HG03565 (cell line): ENCODE measurements around the gene RAB20.
"Not testable (repeated sequence)": the region's sequence is repeated elsewhere in the genome, so short reads cannot be mapped to it uniquely, and the experiment has no call there.

Experiments
- ATAC-seq: cut with Tn5 transposase; IDR thresholded peaks from one replicate; pipeline ENCODE4 v1.9.1; 2021; ENCODE audit warnings: mild to moderate bottlenecking, moderate library complexity; ENCODE audit not compliant: unreplicated experiment

RAB20 gene, protein sequence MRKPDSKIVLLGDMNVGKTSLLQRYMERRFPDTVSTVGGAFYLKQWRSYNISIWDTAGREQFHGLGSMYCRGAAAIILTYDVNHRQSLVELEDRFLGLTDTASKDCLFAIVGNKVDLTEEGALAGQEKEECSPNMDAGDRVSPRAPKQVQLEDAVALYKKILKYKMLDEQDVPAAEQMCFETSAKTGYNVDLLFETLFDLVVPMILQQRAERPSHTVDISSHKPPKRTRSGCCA

DNA sequence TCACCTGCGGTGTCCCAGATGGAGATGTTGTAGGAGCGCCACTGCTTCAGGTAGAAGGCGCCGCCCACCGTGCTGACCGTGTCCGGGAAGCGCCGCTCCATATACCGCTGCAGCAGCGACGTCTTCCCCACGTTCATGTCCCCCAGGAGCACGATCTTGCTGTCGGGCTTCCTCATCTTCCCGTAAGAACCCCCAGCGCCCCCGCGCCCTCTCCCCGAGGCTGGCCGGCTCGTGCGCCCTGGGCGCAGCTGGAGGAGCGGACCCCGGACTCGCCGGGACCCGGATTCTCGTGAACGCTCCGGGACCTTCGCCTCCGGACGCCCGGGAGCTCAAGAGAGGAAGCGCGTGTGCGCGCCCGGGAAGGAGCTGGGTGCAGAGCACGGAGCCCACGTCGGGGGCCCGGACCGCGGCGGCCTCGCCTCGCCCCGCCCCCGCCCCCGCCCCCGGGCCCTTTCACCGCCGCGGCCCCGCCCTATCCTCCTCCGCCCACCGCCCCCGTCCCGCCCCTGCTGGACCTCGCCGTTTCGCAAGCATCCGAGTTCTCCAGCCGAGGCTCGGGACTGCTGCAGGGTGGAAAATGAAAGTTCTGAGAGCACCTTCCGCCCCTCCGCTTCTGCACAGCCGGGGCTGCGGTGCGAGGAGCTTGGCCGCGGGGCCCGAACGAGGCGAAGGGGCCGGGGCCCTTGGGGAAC is at the start of gene RAB20:
RAB20 (minus strand) TSS at position 379 of the 692 bp plus-strand sequence; CDS start at position 176, 203 bp downstream.
- peak; percentile 57 for ATAC-seq

DNA sequence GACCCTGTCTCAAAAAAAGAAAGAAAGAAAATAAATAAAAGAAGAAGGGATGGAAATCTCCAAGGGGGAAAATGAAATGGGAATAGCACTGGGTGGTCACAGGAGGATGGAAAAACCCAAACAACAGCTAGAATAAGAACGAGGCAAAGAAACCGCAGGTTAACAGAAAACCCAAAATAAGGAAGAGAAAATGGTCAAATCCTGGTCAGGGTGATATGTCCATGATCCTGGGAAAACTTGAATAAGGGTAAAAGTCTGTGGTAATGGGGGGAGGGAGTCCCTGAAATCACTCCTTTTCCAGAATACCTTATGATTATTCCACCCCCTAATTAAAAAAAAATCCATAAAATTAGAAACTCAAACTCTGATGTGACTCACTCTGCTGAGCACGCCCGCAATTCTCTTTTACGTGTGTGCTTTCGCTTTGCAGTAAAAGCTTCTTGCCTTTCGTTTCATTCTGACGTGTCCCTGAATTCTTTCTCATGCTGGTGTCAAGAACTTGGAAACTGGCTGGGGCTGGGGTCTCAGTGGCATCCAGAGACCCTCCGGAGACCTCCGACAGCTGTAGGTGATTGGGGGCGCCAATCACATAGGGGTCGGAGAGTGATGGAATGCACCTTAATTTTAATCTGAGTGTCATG is 49.6 kb upstream of the RAB20 start:
- ATAC-seq, result peak; percentile 44

DNA sequence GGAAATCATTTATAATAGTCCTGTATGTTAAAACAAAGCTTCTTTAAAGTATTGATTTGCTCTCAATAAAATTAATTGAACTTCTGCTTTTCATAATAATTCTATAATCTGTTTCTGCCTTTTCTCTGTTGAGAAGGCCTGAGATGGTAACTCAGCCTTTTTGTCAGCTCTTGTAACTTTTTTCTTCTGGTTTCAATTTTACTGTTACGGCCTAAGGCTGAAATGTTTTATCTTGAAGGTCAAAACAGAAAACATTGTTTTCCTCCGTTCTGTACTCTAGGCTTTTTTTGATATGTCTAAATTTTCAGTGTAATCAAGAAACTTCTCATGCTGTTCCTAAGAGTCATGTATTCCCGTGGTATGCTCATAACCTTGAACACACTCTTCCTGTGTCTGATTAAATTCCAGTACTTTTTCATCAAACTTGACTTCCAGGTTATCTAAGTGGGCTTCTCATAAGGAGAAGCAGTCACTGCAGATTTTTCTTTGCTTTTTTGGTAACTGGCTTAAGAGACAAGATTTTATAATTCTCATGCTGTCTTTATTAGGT is 46.2 kb upstream of the RAB20 start:
- ATAC-seq, result peak; percentile 32

DNA sequence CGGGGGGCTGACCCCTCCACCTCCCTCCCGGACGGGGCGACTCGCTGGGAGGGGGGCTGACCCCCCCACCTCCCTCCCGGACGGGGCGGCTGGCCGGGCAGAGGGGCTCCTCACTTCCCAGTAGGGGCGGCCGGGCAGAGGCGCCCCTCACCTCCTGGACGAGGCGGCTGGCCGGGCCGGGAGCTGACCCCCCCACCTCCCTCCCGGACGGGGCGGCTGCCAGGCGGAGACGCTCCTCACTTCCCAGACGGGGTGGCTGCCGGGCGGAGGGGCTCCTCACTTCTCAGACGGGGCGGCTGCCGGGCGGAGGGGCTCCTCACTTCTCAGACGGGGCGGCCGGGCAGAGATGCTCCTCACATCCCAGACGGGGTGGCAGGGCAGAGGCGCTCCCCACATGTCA is 44.8 kb upstream of the RAB20 start:
- ATAC-seq, result not testable (repeated sequence)

DNA sequence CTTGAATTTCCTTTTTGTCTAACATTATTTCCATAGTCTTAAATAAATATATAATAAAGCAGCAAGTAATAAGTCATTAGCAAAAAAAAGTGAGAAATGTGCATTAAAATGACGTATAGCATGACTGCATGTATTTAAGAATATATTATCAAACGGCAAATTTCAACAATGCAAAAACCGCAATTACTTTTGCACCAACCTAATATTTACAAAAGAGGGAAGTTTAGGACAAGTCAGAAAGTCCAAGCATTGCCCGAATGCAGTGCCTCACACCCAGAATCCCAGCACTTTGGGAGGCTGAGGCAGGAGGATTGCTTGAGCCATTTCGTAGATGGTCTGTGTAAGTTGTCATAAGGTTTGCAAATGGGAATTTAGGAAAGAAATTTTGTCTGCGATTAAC is 43.6 kb upstream of the RAB20 start:
- ATAC-seq, result no peak

DNA sequence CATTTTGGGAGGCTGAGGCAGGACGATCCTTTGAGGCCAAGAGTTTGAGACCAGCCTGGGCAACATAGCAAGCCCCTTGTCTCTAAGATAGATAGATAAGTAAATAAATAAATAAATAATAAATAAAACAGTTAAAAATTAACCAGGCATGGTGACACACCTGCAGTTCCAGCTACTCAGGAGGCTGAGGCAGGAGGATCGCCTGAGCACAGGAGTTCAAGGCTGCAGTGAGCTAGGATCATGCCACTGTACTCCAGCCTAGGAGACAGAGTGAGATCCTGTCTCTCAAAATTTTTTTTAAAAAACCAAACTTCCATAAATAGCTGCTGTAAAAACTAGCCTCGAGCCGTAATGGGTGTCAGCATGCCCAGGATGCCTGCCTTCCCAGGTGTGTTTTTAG is 39.5 kb upstream of the RAB20 start:
- ATAC-seq, result no peak

DNA sequence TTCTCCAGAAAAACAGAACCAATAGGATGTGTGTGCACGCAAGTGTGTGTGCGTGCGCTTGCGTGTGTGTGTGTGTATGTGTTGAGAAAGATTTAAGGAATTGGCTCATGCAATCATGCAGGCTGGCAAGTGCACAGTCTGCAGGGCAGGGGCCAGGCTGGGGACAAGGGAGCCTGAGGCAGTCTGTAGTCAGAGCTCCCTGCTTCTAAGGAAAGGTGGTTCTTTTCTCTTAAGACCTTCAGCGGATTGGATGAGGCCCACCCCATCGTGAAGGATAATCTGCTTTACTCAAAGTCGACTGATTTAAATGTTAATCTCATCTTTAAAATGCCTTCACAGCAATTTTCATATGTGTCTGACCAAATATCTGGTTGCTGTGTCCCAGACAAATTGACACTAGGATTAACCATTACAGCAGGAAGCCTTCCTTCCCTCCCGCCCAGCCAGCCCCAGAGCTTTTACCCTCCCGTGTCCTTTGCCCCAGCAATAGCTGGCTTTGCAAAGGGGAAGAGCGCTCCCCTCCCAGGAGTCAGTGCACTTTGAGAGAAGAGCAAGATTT is 38.8 kb upstream of the RAB20 start:
- no peak for ATAC-seq

DNA sequence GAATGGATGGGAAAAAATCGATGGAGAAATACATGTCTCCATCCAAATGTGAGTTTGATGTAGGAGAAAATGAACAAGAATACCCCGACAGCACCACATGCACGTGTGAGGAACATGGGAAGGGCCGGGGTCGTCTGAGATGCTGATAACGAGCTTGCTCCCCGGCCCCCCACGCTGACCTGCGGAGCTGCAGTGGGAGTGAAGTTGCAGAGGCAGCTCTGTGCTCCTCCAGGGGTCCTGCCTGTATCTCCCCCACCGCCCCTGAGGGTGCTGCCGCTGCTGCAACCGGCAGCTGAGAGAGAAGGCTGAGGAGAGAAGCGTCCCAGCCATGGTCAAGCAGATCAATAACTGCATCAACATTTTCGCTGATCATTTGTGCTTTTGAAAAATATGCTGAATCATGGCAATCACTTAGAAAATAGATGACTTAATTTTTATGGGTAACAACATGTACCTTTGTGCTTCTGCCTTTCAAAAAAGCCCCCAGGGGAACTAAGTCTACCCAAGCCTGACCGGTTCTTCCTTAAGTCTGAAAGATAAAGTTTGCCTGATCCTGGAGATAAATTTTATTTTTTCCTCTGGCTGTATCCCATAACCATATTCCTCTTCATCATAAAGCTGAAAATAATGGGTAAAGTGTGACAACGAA is 35.6 kb upstream of the RAB20 start:
- no peak for ATAC-seq

DNA sequence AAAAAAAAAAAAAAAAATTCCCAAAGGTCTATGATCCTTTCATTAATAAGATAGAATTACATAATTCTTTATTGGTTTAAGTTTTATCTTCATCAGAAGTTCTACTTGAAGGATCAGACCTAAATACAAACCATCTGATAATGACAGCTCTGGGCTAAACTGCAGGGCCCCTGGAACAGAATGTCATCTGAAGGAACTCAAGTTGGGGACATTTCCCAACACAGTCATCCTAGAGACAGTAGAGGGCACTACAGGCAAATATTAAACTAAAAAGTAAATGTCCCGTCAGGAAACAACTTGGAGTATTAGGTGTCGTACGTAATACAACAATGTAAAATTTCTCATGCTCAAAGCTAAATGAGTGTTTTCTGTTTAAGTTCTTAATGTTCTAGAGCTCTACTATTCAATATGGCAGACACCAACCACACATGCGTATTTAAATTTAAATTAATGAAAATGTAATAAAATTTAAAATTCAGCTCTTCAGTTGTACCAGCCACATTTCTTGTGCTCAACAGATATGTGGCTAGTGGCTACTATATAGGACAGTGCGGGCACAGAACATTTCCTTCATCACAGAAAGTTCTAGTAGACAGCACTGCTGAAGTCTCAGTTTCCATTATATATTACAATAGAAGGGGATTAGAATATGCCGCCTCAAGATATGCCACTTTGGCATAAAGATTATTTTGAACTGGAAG is 32.1 kb upstream of the RAB20 start:
- ATAC-seq, result peak; percentile 68

DNA sequence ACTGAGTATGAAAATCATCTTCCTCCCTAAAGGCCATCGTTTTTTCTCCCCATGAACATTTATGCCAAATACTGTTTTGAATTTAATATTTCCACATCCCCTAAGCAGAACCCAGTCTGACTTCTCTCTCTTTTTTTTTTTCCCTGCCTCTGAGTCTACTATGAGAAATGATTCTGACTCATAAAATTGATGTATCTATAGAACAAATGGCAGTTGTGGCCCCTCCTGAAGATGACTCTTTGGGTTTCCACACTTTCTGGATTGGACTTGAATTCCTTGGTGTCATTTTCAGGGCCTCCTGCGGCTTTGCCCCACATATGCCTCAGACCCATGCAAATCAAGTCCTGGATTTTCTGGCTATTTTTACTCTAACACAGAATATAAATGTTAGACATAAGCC is 31.1 kb upstream of the RAB20 start:
- ATAC-seq, result no peak

DNA sequence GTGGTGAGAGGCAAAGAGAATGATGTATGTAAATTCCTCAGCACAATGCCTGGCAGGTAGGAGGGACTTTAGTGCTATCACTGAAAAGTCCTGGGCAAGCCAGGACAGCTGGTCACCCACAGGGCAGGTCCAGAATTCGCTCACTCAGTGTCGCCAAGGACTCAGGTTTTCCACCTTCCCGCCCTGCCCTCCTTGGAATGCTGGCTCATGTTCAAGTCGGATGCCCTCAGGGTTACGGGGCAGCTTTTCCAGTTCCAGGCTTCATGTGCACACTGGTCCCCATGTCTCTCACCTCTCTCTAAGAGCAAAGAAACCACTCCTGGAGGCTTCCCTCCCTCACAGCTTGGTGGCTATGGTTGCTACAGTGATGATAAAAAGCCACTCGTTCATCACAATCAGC is 29.1 kb upstream of the RAB20 start:
- no peak for ATAC-seq

DNA sequence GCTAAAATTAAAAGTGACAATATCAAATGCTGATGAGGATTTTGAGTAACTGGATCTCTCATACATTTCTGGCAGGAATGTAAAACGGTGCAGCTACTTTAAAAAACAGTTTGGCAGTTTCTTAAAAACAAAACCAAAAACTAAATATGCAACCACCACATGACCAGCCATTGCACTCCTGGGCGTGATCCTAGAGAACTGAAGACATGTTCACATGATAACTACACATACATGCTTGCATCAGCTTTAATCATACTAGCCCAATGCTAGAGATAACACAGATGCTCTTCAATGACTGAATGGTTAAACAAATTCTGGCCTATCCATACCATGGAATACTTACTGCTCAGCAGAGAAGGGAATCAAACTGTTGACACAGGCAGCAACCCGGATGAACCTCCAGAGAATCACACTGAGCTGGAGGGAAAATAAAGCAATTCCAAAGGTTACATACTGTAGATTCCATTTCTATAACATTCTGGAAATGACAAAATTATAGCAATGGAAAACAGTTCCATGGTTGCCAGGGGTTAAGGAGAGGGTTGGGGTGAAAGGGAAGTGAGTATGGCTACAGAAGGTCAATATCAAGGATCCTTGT is 28.4 kb upstream of the RAB20 start:
- ATAC-seq, result no peak

DNA sequence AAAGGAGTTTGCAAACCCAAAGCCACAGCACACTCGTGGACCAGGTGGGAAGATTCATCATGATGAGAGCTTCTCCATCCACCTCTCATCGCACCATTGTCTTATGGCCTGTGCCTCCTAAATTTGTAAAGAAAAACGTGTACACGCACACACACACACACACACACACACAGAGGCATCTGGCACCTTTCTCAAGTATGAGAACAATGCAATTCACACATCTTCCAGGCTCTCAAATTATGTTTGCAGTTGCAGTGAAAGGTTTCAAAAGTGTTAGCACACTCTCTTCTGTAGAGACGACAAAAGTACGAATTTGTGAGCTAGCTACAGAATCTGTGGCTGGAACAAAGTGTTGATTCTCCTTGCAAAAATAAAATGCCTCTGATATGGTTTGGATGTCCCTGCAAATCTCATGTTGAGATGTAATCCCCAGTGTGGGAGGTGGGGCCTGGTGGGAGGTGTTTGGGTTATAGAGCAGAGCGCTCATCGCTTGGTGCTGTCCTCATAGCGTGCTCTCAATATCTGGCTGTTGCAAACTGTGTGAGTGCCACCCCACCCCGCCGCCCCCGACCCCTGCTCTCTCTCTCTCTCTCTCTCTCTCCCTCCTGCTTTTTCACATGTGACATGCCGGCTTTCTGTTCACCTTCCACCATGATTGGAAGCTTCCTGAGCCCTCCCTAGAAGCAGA is 21.8 kb upstream of the RAB20 start:
- no peak for ATAC-seq

DNA sequence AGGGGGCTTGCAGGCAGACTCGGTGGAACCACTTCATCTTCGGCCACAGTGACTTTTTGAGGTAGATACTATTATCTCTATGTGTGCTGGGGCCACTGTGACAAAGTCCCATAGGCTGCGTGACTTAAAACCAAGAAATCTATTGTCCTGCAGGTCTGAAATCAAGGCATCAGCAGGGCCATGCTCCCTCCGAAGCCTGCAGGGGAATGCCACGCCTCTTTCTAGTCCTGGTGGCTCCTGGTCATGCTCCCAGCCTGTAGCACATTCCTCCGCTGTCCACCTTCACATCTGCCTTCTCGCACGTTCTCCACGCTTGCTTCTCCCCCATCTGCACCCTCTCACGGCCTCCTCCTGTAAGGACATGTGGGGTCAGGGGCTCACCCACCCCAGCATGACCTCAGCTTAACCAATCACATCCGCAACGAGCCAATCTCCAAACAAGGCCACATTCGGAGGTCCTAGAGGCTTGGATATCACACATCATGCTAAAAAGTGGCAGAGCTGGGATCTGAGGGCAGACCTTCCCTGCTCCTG is 21.0 kb upstream of the RAB20 start:
- ATAC-seq, result no peak

DNA sequence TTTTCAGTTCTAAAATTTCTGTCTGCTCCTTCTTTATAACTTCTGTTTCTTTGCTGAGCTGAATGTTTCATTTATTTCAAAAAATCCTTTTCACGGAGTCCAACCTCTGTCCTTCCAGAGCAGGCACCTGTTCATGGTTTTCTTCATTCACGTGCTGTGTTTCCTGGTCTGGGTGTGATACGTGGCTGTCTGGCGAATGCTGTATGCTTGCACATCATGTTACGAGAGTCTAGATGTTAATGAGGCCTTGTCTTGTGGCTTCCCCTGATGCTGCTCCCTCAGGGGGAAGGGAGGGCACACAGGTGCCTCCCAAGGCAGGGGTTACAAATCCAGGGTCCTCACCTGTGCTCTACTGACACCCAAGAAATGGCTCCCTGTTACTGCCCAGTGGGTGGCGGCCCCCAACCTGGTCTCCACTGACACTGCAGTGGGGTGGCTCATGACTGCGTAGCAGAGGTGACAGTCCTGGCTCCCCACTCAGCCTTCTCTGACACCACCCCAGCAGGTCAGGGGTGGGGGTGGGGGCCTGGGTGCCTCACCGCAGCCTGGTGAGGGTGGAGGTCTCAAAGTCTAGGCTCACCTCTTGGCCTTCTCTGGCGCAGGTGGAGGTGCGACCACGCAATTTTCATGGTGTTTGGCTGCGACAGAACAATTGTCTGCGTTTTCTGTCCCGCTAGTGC is 20.1 kb upstream of the RAB20 start:
- ATAC-seq, result no peak

DNA sequence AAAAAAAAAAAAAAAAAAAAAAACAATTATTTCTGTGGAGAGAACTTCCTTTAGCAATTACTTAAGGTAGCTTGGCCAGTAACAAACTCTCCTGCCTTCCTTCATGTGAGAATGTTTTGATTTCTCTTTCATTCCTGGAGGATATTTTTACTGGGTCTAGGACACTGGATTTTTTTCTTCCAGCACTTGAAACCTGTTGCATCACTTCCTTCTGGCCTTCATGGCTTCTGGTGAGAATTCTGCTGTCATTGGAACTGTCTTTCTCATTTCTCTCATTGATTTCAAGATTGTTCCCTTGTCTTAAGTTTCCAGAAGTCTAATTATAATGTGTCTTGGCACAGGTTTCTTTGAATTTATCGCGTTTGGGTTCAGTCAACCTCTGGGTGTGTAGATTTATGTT is 19.3 kb upstream of the RAB20 start:
- no peak for ATAC-seq

DNA sequence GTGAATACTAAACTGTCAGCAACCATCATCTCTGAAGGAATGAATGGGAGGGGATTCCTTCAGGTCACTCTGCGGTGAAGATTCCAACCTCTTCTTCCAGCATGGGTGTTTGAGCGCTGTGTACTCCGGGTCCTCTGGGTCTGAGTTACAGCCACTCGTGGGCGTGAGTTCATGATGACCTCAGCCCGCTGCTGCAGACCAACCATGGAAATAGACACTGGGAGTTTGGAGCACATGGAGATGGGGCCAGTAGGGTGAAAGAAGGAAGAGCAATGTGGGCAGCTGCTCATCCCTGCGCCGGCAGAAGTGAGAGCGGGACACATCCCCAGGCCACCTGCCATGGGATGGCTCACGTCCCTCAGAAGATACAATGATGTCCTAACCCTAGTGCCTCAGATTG is 16.8 kb upstream of the RAB20 start:
- no peak for ATAC-seq

DNA sequence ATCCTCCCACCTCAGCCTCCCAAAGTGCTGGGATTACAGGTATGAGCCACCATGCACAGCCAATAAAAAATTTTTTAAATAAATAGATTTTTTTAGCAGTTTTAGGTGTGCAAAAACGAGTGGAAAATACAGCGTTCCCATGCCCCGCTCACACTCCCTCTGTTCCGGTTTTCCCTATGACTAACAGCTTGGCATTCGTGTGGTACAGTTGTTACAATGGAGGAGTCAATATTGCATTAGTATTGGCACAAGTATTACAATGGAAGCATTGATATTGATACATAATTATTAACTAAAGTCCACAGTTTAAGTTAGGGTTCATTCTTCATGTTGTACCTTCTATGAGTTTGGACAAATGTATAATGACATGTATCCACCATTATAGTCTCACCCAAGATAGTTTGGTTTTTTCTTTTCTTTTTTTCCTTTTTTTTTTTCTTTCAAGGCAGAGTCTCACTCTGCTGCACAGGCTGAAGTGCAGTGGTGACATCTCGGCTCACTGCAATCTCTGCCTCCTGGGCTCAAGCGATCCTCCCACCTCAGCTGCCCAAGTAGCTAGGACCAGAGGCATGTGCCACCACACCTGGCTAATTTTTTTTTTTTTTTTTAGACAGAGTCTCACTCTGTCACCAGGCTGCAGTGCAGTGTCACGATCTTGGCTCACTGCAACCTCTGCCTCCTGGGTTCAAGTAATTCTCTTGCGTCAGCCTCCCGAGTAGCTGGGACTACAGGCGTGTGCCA is 15.4 kb upstream of the RAB20 start:
- ATAC-seq, result no peak
